GM19455 (cell line): ENCODE measurements around the gene INPP5B.
"Not testable (repeated sequence)": the region's sequence is repeated elsewhere in the genome, so short reads cannot be mapped to it uniquely, and the experiment has no call there.

ENCODE experiments used
- ATAC-seq: cut with Tn5 transposase; IDR thresholded peaks from one replicate; pipeline ENCODE4 v1.9.1; 2021; ENCODE audit not compliant: unreplicated experiment

The INPP5B gene

GRCh38 chr1:37946703-37947360 lies at the start of gene INPP5B:
Gene INPP5B, minus strand, starts transcription at chr1:37947053. Its CDS starts 745 bp downstream, at chr1:37946308.
- peak; percentile 84 for ATAC-seq

GRCh38 chr1:37995751-37996345 lies 49.0 kb upstream of the INPP5B start:
- no peak for ATAC-seq

- no peak for ATAC-seq
Observed at GRCh38 chr1:37994886-37995566, 48.2 kb upstream of the INPP5B start.

DNA sequence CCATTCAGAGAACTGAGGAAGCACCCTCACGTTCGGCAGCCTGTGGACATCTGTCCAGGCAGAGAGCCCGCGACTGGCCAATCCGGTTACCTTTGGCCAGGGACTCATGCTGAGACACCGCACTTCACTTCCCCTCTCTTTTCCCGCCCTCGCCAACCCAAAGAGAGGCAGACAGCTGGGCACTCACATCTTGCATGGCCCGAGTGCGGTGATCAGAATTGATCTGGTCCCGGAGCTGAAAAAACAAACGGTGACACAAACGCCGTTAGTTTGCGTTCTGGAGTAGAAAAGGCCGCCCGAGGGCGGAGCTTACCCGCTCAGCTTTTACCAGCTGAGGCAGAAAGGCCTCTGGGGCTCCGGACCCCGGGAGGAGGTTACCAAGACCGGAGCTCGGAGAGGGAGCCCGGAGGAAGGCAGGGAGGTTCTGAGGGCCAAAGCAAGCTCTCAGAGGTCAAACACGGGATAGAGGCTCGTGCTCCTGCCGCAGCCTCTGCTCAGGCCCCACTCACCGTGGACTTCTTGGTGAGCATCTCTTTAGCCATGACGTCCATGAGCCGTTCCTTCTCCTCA lies 42.6 kb upstream of the INPP5B start:
- ATAC-seq, result peak; percentile 20

DNA sequence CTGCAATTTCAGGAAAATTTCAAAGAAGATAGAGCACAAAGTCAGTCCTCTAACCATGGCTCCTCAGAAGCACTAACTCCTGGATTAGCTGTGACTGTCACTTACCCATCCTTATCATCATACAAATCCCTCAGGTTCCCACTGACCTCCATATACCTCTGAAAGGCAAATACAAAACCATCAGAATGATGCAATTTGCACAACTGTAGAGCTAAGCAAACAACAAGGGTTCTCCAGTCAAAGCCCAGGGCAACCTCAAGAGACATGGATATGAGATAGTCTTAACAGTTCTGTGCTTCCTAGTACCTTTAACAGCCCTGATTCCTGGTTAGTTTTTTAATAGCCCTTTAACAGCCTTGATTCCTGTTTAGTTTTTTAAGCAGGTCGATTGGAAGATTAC lies 40.8 kb upstream of the INPP5B start:
- ATAC-seq, result no peak

DNA sequence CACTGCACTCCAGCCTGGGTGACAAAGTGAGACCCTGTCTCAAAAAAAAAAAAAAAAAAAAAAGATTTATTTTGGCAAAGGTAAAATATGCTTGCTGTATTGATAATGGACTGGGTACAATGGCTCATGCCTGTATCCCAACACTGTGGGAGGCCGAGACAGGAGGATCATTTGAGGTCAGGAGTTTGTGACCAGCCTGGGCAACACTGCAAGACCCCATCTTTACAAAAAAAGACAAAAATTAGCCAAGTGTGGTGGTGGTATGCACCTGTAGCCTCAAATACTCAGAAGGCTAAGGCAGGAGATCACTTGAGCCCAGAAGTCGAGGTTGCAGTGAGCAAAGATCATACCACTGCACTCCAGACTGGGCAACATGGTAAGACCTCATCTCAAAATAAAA lies 36.7 kb upstream of the INPP5B start:
- ATAC-seq, result no peak

- no peak for ATAC-seq
Observed at GRCh38 chr1:37978541-37978940, 31.7 kb upstream of the INPP5B start.

- ATAC-seq, result not testable (repeated sequence)
Observed at GRCh38 chr1:37975083-37975482, 28.2 kb upstream of the INPP5B start.

DNA sequence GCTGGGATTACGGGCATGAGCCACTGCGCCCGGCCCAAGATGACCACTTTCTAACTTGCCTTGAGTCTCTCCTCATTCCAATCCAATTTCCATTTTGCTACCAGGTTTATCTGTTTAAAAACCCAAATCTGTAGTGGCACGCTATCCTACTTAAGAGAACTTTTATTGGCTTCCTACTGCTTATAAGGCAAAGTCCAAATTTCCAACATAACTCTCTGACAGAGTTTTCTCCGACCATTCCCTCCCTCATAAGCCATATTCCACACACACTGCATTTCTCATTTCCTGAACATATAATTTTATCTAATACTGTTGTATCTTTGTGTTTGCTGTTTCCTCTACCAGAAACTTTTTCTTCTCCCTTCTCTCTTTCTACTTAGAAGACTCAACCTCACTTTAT lies 27.7 kb upstream of the INPP5B start:
- no peak for ATAC-seq

GRCh38 chr1:37973684-37974083 lies 26.8 kb upstream of the INPP5B start:
- ATAC-seq, result not testable (repeated sequence)

GRCh38 chr1:37965301-37965700 lies 18.4 kb upstream of the INPP5B start:
- no peak for ATAC-seq

DNA sequence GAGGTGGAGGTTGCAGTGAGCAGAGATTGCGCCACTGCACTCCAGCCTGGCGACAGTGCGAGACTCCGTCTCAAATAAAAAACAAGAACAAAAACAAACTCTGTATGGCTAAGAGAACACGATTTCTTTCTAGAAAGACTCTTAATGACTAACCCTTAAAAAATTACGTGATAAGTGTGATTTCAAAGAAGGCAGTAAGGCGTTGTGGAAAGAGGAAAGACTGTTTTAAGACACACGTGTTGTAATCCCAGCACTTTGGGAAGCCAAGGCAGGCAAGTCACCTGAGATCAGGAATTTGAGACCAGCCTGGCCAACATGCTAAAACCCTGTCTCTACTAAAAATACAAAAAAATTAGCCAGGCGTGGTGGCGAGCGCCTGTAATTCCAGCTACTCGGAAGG lies 17.3 kb upstream of the INPP5B start:
- not testable (repeated sequence) for ATAC-seq

DNA sequence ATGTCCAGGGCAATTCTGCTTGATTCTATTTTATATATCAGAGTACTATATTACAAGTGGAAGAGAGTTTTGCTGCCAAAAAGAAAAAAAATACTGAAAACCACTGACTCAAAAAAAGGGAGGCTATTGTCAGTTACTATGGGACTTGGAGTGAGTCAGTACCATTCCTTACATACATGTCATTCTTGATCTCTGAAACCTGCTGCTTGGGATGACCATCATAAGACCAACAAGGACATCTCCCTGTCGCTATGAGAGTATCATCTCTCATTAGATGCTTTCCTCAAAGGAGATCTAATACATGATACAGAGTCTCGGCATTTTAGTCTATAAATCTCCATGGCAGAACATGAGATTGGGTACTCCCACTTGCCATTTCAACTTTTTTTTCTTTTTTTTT lies 11.8 kb upstream of the INPP5B start:
- no peak for ATAC-seq

DNA sequence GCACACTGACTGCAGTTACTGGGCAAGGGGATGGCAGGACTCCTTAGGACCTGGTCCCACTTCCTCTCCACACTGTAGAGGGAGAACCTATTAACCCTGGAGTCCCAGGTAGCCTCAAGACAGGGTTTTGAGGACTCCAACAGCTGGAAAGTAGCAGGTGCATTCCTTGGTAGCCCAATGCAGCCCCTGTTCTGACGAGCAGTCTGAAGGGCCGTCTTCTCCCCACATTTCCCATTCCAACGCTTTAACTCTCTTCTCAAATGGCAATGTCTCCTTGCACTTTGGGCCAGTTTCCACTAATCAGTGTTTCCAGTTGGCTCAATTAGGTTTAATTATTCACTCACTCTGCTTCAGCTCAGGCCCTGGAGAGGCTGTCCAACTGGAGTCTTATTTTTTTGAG lies 8.8 kb upstream of the INPP5B start:
- no peak for ATAC-seq

DNA sequence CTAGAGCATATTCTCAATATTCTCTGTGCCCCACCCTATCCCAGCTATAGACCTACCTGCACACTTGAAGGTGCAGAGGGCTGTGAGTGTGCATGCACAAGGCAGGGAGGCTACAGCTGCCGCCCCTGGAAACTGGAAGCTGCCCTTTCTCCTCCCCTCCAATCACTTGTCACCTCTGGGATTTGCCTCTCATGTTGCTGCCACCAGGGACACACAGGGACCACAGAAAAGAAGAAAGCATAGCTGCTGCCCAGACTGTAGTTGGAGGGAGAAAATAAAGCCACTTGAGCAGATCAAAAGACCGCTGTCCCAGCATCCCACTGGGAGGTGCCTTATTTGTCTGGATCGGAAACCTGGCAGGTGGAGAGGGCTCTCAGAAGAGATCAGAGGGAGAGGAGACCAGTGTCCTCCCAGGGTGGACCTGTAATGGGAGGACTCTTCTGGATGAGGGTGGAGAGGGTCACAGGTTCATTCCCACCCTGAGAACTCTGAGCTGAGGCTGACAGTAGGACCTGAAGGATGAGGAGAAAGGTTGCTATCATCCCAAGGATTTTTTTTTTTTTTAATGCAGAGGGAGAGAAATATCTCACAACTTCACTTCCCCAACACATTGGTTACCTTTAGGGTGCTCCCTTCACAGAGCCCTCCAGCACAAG lies 7.6 kb upstream of the INPP5B start:
- no peak for ATAC-seq

DNA sequence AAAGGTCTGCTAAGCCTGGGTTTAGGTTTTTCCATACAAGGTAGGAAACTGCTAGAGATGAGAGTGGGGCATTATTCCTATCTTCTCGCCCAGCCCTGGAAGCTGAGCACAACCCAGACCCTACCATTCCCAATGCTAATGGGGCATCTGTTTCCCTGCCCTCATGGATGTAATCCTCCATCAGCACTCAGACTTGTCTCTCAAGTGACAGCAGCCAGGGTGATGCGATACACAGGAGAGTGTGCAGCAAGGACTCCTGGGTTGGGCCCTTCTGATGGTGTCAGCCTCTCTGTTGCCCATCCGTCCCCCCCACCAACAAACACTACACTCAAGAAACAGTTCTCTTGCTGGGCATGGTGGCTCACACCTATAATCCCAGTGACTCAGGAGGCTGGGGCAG lies 5.9 kb upstream of the INPP5B start:
- no peak for ATAC-seq

DNA sequence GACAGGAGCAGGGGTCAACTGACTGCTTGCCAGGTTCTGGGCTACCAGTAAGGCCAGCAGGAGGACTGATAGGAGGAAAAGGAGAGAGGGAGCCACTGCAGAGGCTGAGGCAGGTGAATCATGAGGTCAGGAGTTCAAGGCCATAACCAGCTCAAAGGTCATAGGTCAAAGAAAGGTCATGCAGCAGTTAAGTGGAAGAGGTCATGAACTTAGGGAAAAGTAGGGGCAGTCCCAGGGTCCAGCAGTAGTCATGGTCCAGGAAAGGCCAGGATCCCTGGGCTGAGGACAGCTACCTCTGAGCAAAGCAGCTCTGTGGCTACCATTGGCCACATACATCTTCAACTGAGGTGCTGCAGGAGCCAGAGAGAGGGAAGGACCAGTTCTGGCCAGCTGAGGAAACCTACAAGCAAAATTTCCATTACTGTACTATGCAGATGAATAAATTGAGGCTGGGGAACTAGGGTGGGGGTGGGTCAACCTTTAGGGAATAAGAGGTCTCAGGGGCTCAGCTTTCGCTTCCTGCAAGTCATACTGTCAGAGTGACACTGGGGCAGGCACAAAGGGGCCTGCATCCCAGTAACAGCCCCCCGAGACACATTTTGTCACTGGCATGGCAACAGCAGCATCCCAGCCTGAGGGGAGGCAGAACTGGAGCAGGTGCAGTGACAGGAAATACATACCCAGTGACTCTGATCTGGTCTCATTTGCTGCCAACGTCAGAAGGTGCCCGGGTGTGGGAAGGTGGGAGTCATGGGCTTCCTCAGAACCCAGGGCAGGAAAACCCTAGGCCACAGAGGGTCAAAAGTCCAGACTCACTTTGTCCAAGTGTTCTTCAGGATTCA lies 5.2 kb upstream of the INPP5B start:
- ATAC-seq, result no peak

DNA sequence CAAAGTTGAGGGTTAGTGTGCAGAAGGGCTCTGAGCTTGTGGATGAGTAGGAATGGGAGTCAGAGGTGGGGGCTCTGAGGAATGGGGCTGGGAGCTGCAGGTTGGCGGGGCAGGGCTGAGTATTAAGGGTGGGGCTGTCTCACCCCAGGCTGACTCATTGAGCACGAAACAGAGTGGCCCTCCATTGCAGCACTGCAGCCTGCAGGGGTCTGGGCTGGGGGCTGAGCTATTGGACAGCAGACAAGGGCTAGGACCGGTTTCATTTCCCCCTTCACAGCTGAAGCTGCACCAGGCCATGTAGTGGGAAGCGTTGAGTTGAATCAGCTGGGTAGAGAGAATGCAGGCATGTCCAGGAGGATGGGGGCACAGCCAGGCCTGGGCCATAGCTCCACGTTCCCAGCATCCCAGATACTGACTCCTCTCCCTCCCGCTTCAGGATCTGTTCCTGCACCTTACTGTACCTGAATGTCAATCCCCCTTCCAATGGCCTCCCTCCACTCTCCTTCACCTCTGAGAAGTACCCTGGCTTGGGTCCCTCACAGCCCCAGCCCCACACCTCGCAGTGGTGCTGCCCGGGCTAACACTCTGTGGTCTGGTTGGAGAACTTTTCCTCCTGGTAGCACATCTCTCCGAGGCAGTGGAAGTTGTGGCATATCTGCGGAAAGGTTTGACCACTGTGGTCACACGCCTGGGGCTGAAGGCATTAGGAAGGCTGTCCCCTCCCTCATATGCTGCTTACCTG lies 4.4 kb upstream of the INPP5B start:
- no peak for ATAC-seq

DNA sequence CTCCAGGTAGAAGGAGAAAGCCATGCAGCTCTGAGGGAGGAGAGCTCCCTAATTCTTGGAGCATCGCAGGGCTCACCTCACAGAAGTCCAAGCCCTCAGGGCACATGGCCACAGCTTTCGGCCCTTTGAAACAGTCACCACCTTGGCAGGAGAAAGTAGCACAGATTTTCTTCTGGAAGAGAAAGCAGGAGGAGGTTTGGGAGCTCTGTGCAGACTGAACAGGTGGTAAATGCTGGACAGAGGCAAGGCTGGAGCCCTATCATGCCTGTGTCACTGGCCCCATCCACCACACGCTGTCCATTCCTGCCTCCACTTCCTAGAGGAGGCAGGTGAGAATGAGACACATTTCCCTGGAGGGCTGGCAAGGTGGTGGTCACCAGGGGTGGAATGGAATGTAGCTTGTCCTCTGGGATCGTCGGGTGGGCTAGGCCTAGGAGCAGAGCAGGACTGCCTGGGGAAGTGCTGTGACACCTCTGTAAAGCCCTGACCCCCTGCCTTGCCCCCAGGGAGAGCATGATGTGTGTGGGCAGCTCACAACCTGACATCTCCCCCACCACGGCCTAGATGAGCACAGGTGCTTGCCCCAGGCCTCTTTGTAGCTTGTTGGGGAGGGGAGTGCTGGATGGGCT lies 2.8 kb upstream of the INPP5B start:
- no peak for ATAC-seq

DNA sequence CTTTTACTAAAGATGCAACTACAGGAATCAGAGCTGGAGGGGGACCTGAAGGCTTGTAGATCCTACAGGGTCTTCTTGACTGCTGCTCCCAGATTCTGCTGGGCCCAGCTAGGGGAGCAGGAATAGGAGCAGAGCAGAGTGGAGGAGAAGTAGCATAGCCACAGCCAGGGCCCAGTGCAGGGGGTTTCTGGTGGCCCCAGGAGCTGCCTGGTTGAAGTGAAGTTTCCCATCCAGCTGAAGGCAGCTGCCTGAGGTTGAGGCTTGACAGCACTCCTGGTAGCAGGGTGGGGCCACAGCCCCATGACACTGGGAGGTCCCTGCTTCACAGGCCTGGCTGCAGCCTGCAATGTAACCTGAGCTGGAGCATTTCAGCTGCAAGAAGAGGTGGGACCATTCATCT lies 2.0 kb upstream of the INPP5B start:
- ATAC-seq, result no peak
